OCI-LY1 (cell line): ENCODE results near the gene TVP23A.

Source experiments
- CTCF ChIP-seq: fragments of 200-600 bp; sonication (generic), shearing (Covaris generic); IDR thresholded peaks from 2 replicates; pipeline ENCODE4 v1.5.1; 2017; ENCODE audit warnings: mild to moderate bottlenecking, antibody characterized with exemption, low read length, moderate library complexity, mixed read lengths
- EZH2 ChIP-seq: fragments of 200-600 bp; sonication (generic), shearing (Covaris generic); IDR thresholded peaks from 2 replicates; pipeline ENCODE4 v1.8.0; 2017; ENCODE audit warnings: borderline replicate concordance, mixed run types, mild to moderate bottlenecking, antibody characterized with exemption, low read length, moderate library complexity, mixed read lengths

DNA sequence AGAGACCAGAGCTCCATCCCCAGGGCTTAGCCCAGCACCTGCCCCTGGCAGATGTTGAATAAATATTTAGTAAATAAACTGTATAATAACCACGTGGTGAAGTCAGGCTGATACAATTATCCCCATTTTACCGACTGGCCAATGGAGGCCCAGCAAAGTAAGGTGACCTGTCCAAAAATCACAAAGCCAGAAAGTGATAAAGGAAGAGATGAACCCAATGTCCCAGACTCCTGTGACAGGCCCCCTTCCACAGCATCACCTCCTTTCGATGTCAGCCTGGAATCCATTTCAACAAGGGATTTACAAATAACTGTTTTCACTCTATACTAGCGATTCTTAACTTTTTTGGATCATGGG, 5.5 kb downstream of the TVP23A start:
- TF ChIP-seq CTCF (no peak), EZH2 (no peak)
